Lower leg skin (tissue), 3 donors: Measurements from ENCODE around the gene OTULIN.

ENCODE experiments used
- POLR2A ChIP-seq, 2 donors: fragments of 450-650 bp; IDR thresholded peaks; one replicate each; pipeline ENCODE4 v1.6.1; 2016 to 2017; ENCODE audit warnings: antibody characterized with exemption in 2 of 2, mild to moderate bottlenecking in 1 of 2, moderate library complexity in 1 of 2
- TF ChIP-seq, protein P1 (sequence below), 3 donors: fragments of 450-650 bp; IDR thresholded peaks; one replicate each; pipeline ENCODE4 v1.5.1; 2016; ENCODE audit warnings: antibody characterized with exemption in 3 of 3, mild to moderate bottlenecking in 3 of 3, moderate library complexity in 2 of 3

DNA sequence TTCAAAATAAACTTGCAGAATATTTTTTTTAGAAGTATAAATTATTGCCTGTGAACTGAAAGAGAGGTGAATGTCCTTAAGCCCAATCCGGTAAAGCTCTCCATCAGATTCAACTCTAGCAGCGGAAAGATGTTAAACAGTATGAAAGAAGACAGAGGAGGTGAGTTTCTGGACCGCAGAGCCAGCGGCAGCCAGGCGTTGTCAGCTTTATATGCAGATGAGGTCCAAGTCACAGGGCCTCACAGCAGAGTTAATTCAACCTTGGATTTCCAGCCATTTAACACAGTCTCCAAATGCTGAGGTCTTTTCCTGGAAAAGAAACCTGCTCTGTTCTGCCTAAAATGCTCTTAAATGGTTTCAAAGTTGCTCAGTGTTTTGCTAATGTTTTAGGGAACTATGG is 75.5 kb downstream of the OTULIN start:
- TF ChIP-seq POLR2A (IDR thresholded peaks at IDR 0.05): no peak
- TF ChIP-seq, protein P1, sequence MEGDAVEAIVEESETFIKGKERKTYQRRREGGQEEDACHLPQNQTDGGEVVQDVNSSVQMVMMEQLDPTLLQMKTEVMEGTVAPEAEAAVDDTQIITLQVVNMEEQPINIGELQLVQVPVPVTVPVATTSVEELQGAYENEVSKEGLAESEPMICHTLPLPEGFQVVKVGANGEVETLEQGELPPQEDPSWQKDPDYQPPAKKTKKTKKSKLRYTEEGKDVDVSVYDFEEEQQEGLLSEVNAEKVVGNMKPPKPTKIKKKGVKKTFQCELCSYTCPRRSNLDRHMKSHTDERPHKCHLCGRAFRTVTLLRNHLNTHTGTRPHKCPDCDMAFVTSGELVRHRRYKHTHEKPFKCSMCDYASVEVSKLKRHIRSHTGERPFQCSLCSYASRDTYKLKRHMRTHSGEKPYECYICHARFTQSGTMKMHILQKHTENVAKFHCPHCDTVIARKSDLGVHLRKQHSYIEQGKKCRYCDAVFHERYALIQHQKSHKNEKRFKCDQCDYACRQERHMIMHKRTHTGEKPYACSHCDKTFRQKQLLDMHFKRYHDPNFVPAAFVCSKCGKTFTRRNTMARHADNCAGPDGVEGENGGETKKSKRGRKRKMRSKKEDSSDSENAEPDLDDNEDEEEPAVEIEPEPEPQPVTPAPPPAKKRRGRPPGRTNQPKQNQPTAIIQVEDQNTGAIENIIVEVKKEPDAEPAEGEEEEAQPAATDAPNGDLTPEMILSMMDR (IDR thresholded peaks at IDR 0.05): no peak
